Panc1 (cell line): ENCODE results near the gene DNM3. TPM values are rescaled to one million over a fixed set of nuclear protein-coding genes. Genes with fewer than 3 reads are reported as not detected.
"Not testable (repeated sequence)": the region's sequence is repeated elsewhere in the genome, so short reads cannot be mapped to it uniquely, and the experiment has no call there.

Experiments used
- ATAC-seq: fragments of 200-7000 bp; cut with Tn5 transposase; 2 replicates; pipeline ENCODE4 v1.9.1; 2020; ENCODE audit warnings: mild to moderate bottlenecking, moderate library complexity
- BruUV-seq: library from RNA; stranded (reverse); fragments of 400-500 nt; replicated peaks from 2 replicates; lab custom pipeline; 2021; lab: Mats Ljungman, UMichigan
- CTCF ChIA-PET: fragments of 300-600 bp; sonication (Branson Sonifier 250); formaldehyde crosslinking; loops from one replicate; lab custom pipeline; 2022; ENCODE audit warnings: antibody characterized with exemption; lab: Charles Lee
- POLR2A ChIA-PET: fragments of 300-600 bp; sonication (Branson Sonifier 250); formaldehyde crosslinking; loops from one replicate; lab custom pipeline; 2022; ENCODE audit warnings: antibody characterized with exemption; lab: Charles Lee
- DNase-seq: peaks from one replicate; pipeline ENCODE4 v3.0.0-alpha.2; 2010; ENCODE audit warnings: low read depth, low spot score
- H3K27ac ChIP-seq: 2 replicates; pipeline ENCODE4 v1.5.1; 2011; ENCODE audit warnings: mild to moderate bottlenecking, low read length, inconsistent platforms
- H3K27me3 ChIP-seq: fragments of 200-500 bp; sonication (Bioruptor generic); 2 replicates; pipeline ENCODE4 v1.6.0; 2014; ENCODE audit warnings: low read length, inconsistent platforms; ENCODE audit not compliant: control insufficient read depth, insufficient read depth
- H3K36me3 ChIP-seq: fragments of 200-500 bp; sonication (Bioruptor generic); 2 replicates; pipeline ENCODE4 v1.5.1; 2014; ENCODE audit warnings: inconsistent platforms, mild to moderate bottlenecking, low read length, moderate library complexity; ENCODE audit not compliant: control insufficient read depth, insufficient read depth
- H3K4me1 ChIP-seq: 2 replicates; pipeline ENCODE4 v1.5.1; 2011; ENCODE audit warnings: inconsistent platforms, mild to moderate bottlenecking, low read length, moderate library complexity; ENCODE audit not compliant: control insufficient read depth, insufficient read depth
- H3K4me3 ChIP-seq, 2 experiments: 2 replicates each; pipeline ENCODE4 v1.5.1; 2011 to 2012; ENCODE audit warnings: low read depth in 2 of 2, low read length in 2 of 2, mild to moderate bottlenecking in 2 of 2, inconsistent platforms in 1 of 2, moderate library complexity in 1 of 2
- H3K9me3 ChIP-seq: fragments of 200-500 bp; sonication (Bioruptor generic); 2 replicates; pipeline ENCODE4 v1.5.1; 2014; ENCODE audit warnings: low read depth, mild to moderate bottlenecking, inconsistent platforms, low read length, moderate library complexity; ENCODE audit not compliant: control insufficient read depth, insufficient read depth
- POLR2AphosphoS5 ChIP-seq: IDR thresholded peaks from 2 replicates; pipeline ENCODE4 v1.6.1; 2012; ENCODE audit warnings: mild to moderate bottlenecking, low read depth, low read length, moderate library complexity
- SIN3A ChIP-seq: IDR thresholded peaks from 2 replicates; pipeline ENCODE4 v1.6.1; 2012; ENCODE audit warnings: low read depth, mild to moderate bottlenecking, low read length, moderate library complexity, borderline replicate concordance; ENCODE audit not compliant: insufficient read depth
- TCF7L2 ChIP-seq: IDR thresholded peaks from 2 replicates; pipeline ENCODE4 v1.6.1; 2011; ENCODE audit warnings: mild to moderate bottlenecking, low read depth, low read length, inconsistent platforms
- in situ Hi-C: cut with HindIII; loops from 2 replicates; pipeline ENCODE4 v1.10.0; 2016; ENCODE audit warnings: low sequenced_read_pairs, low pct_unique_long_range_greater_than_20kb
- intact Hi-C: fragments of 100-400 bp; cut with micrococcal nuclease; formaldehyde crosslinking; loops from one replicate; pipeline ENCODE4 v1.10.0; 2022; ENCODE audit not compliant: unreplicated experiment
- total RNA-seq: library from RNA; stranded (reverse); gene quantifications from one replicate; pipeline ENCODE4 v1.2.1, GENCODE V29; 2021; ENCODE audit not compliant: unreplicated experiment
- TF ChIP-seq, protein P1 (sequence below): fragments of 450-650 bp; IDR thresholded peaks from 2 replicates; pipeline ENCODE4 v1.5.1; 2017; ENCODE audit warnings: mild to moderate bottlenecking
- TF ChIP-seq, protein P2 (sequence below), 2 experiments: IDR thresholded peaks; 2 replicates each; pipeline ENCODE4 v1.6.1; 2011 to 2012; ENCODE audit warnings: low read depth in 2 of 2, control low read depth in 1 of 2, low read length in 1 of 2, mild to moderate bottlenecking in 1 of 2, moderate library complexity in 1 of 2; ENCODE audit not compliant: insufficient read depth in 1 of 2

Gene DNM3
- total RNA-seq, 1 experiment from 2014 or later = 0.46 TPM

DNA sequence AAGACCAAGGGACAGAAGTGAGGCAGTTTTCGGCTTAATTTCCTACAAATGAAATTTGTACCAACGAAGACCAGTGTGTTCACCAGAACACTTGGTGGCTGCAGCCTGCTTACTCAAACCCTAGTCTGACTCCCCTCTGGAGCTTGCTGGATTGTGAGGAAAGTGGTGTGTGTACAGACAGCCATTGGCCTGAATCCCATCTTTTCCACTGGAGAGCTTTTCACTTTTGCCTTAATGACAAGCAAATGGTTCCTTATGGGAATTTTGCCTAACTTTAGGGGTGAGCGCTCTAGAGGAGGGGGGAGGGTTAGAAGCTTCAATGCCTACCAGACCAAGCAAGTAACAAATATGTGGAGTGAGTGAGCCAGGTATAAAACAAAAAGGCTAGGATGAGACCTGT is 42.5 kb upstream of the DNM3 start:
- intact Hi-C loops = no loop called here
- Histone ChIP-seq H3K36me3 (peaks cover 10% of the 10 kb centered on the region), H3K27me3 (no peaks in the 10 kb centered on the region), H3K27ac (no peak overlapping the region), H3K4me3 (no peak overlapping the region), H3K9me3 (no peaks in the 10 kb centered on the region), H3K4me1 (no peaks in the 10 kb centered on the region)
- BruUV-seq = no TSS peak
- DNase-seq (no peak), ATAC-seq (no peak)
- ChIA-PET POLR2A (interaction anchor here (0.6 kb wide), 1 partner anchor 148 kb away, joined by 3 read pairs; no protein-coding TSS in a partner anchor), CTCF (interaction anchor here (4.1 kb wide), 1 partner anchor 186 kb away, joined by 24 read pairs; no protein-coding TSS in a partner anchor)
- TF ChIP-seq POLR2AphosphoS5 = no peak
- TF ChIP-seq, protein P1, sequence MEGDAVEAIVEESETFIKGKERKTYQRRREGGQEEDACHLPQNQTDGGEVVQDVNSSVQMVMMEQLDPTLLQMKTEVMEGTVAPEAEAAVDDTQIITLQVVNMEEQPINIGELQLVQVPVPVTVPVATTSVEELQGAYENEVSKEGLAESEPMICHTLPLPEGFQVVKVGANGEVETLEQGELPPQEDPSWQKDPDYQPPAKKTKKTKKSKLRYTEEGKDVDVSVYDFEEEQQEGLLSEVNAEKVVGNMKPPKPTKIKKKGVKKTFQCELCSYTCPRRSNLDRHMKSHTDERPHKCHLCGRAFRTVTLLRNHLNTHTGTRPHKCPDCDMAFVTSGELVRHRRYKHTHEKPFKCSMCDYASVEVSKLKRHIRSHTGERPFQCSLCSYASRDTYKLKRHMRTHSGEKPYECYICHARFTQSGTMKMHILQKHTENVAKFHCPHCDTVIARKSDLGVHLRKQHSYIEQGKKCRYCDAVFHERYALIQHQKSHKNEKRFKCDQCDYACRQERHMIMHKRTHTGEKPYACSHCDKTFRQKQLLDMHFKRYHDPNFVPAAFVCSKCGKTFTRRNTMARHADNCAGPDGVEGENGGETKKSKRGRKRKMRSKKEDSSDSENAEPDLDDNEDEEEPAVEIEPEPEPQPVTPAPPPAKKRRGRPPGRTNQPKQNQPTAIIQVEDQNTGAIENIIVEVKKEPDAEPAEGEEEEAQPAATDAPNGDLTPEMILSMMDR = no peak
- no peak for TF ChIP-seq TCF7L2
- TF ChIP-seq, protein P2, sequence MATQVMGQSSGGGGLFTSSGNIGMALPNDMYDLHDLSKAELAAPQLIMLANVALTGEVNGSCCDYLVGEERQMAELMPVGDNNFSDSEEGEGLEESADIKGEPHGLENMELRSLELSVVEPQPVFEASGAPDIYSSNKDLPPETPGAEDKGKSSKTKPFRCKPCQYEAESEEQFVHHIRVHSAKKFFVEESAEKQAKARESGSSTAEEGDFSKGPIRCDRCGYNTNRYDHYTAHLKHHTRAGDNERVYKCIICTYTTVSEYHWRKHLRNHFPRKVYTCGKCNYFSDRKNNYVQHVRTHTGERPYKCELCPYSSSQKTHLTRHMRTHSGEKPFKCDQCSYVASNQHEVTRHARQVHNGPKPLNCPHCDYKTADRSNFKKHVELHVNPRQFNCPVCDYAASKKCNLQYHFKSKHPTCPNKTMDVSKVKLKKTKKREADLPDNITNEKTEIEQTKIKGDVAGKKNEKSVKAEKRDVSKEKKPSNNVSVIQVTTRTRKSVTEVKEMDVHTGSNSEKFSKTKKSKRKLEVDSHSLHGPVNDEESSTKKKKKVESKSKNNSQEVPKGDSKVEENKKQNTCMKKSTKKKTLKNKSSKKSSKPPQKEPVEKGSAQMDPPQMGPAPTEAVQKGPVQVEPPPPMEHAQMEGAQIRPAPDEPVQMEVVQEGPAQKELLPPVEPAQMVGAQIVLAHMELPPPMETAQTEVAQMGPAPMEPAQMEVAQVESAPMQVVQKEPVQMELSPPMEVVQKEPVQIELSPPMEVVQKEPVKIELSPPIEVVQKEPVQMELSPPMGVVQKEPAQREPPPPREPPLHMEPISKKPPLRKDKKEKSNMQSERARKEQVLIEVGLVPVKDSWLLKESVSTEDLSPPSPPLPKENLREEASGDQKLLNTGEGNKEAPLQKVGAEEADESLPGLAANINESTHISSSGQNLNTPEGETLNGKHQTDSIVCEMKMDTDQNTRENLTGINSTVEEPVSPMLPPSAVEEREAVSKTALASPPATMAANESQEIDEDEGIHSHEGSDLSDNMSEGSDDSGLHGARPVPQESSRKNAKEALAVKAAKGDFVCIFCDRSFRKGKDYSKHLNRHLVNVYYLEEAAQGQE (IDR thresholded peaks at IDR 0.05; ENCODE audit: insufficient read depth in 1 of 2, low read depth in 2 of 2, low read length in 1 of 2) = no peak
- no peak for TF ChIP-seq SIN3A
- in situ Hi-C loops = no loop called here

DNA sequence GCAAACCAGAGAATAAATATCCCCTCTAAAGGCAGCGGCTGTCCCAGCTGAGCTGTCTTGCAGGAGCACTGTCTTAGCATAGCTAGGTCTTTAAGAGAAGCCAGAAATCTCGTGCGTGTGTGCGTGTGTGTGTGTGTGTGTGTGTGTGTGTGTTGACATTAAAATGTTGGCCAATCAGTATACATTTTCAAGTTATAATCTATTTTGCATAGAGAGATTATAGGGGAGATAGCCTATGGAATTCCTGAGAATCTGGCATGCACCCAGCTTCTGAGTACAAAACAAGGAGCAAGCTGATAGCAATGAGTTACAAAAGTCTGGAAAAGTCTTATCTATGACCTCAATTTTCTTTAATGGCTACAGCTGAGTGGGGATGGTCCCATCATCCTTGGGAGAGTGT is 42.1 kb upstream of the DNM3 start:
- DNase-seq (no peak), ATAC-seq (no peak)
- Histone ChIP-seq H3K36me3 (peaks cover 10% of the 10 kb centered on the region), H3K4me3 (no peak overlapping the region), H3K27ac (no peak overlapping the region), H3K9me3 (no peaks in the 10 kb centered on the region), H3K4me1 (no peaks in the 10 kb centered on the region), H3K27me3 (no peaks in the 10 kb centered on the region)
- ChIA-PET POLR2A (interaction anchor here (0.6 to 0.7 kb wide), 2 partner anchors 149 to 187 kb away, joined by 3 to 4 read pairs; no protein-coding TSS in a partner anchor), CTCF (interaction anchor here (4.1 kb wide), 1 partner anchor 186 kb away, joined by 24 read pairs; no protein-coding TSS in a partner anchor)
- BruUV-seq = no TSS peak
- in situ Hi-C loops = no loop called here
- no peak for TF ChIP-seq TCF7L2
- TF ChIP-seq SIN3A = no peak
- TF ChIP-seq, protein P2 (IDR thresholded peaks at IDR 0.05; ENCODE audit: insufficient read depth in 1 of 2, low read depth in 2 of 2, low read length in 1 of 2) = no peak
- TF ChIP-seq POLR2AphosphoS5 = no peak
- TF ChIP-seq, protein P1 = no peak
- intact Hi-C loops = no loop called here

- CTCF ChIA-PET = interaction anchor here (1.6 to 4.1 kb wide), 3 partner anchors 182 to 203 kb away, joined by 5 to 24 read pairs (median 5); no protein-coding TSS in a partner anchor
- in situ Hi-C loops, ATAC-seq: not testable (repeated sequence)
Observed at GRCh38 chr1:171799698-171800097, 41.6 kb upstream of the DNM3 start.

More at GRCh38 chr1:171799698-171800097, 41.6 kb upstream of the DNM3 start:
- H3K36me3 ChIP-seq, H3K9me3 ChIP-seq, DNase-seq, H3K4me3 ChIP-seq, BruUV-seq, H3K27me3 ChIP-seq, intact Hi-C loops, H3K4me1 ChIP-seq, H3K27ac ChIP-seq: not testable (repeated sequence)
- POLR2A ChIA-PET = interaction anchor here (0.7 kb wide), 1 partner anchor 187 kb away, joined by 4 read pairs; no protein-coding TSS in a partner anchor
